ENCODE data around the gene NKX2-3. TPM values are rescaled to one million over a fixed set of nuclear protein-coding genes. Genes with fewer than 3 reads are reported as not detected.

Gene NKX2-3
- total RNA-seq, 1 donor from 2014 or later: not detected

GRCh38 chr10:99569253-99569939 lies 36.7 kb downstream of the NKX2-3 start:
- Mint-ChIP-seq H3K4me1 (peaks cover 26% of the 10 kb centered on the region), H3K4me3 (no peak overlapping the region), H3K36me3 (ENCODE audit: low read depth) (no peaks in the 10 kb centered on the region), H3K27ac (peak overlapping the region; percentile 85), H3K9me3 (no peaks in the 10 kb centered on the region), H3K27me3 (no peaks in the 10 kb centered on the region)
- DNase-seq (no peak), ATAC-seq (ENCODE audit: low read depth) (peak; percentile 18)
- TF ChIP-seq, protein P1, sequence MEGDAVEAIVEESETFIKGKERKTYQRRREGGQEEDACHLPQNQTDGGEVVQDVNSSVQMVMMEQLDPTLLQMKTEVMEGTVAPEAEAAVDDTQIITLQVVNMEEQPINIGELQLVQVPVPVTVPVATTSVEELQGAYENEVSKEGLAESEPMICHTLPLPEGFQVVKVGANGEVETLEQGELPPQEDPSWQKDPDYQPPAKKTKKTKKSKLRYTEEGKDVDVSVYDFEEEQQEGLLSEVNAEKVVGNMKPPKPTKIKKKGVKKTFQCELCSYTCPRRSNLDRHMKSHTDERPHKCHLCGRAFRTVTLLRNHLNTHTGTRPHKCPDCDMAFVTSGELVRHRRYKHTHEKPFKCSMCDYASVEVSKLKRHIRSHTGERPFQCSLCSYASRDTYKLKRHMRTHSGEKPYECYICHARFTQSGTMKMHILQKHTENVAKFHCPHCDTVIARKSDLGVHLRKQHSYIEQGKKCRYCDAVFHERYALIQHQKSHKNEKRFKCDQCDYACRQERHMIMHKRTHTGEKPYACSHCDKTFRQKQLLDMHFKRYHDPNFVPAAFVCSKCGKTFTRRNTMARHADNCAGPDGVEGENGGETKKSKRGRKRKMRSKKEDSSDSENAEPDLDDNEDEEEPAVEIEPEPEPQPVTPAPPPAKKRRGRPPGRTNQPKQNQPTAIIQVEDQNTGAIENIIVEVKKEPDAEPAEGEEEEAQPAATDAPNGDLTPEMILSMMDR (IDR thresholded peaks at IDR 0.05): no peak
- CTCF ChIA-PET: interaction anchor here (1.0 to 1.4 kb wide), 4 partner anchors 9 to 143 kb away, joined by 3 to 10 read pairs (median 4); no protein-coding TSS in a partner anchor
- POLR2A ChIA-PET: interaction anchor here (0.6 to 1.2 kb wide), 5 partner anchors 14 to 139 kb away, joined by 3 to 8 read pairs (median 4); partner anchors contain the start of genes GOT1 and SLC25A28
- intact Hi-C loops (cut with micrococcal nuclease): no loop called here

DNA sequence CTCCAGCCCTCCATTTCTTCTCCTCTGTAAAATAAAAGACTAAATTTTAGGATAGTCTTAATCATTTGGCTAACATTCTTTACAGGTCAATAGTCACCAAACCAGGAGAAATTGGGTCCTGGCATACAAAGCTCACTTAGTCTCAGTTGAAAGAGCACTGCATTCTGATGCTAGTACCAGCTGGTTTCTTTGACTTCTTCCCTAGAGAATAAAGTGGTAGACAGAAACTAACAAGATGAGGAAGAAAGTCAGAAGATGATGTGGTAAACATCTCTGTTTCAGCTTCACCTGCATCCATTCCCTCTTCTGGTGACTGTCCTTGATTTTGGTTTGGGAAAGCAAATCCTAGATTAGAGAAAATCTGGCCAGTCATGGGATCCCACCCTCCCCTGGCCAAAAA lies 37.2 kb downstream of the NKX2-3 start:
- ATAC-seq (ENCODE audit: low read depth): peak; percentile 93
- CTCF ChIA-PET: interaction anchor here (0.9 to 1.4 kb wide), 5 partner anchors 9 to 143 kb away, joined by 3 to 10 read pairs (median 4); no protein-coding TSS in a partner anchor
- peak overlapping the region; percentile 85 for H3K27ac Mint-ChIP-seq

DNA sequence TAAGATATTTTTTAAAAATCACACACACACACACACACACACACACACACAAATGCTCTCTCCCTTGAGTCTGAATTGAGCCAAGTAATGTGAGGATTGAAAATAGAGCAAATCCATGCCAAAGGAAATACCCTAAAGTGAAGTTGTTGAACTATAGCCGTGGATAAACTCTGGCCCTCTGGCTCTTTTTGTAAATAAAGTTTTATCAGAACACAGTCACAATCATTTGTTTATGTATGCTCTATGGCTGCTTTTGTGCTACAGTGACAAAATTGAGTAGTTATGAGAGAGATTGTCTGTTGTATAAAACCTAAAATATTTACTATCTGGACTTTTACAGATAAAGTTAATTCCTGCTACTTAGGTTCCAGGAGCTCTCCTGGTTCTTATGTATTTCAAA lies 39.1 kb downstream of the NKX2-3 start:
- CTCF ChIA-PET: interaction anchor here (1.7 kb wide), 1 partner anchor 11 kb away, joined by 6 read pairs; no protein-coding TSS in a partner anchor
- Mint-ChIP-seq H3K27me3 (no peaks in the 10 kb centered on the region), H3K4me3 (no peak overlapping the region), H3K9me3 (no peaks in the 10 kb centered on the region), H3K36me3 (ENCODE audit: low read depth) (no peaks in the 10 kb centered on the region), H3K4me1 (peaks cover 26% of the 10 kb centered on the region), H3K27ac (no peak overlapping the region)
- intact Hi-C loops (cut with micrococcal nuclease): loop anchor here (2.0 kb wide), 1 partner anchor 47 kb away; no protein-coding TSS in a partner anchor
- TF ChIP-seq, protein P1 (IDR thresholded peaks at IDR 0.05): no peak
- POLR2A ChIA-PET: no interaction called here
- ATAC-seq (ENCODE audit: low read depth): no peak
- DNase-seq: no peak

More for the DNA sequence above, 37.2 kb downstream of the NKX2-3 start:
- intact Hi-C loops (cut with micrococcal nuclease): loop anchor here (2.0 kb wide), 1 partner anchor 49 kb away; no protein-coding TSS in a partner anchor
- Mint-ChIP-seq H3K27me3 (no peaks in the 10 kb centered on the region), H3K36me3 (ENCODE audit: low read depth) (no peaks in the 10 kb centered on the region), H3K4me3 (peak overlapping the region; percentile 51), H3K9me3 (no peaks in the 10 kb centered on the region), H3K4me1 (peaks cover 26% of the 10 kb centered on the region)
- DNase-seq: no peak
- POLR2A ChIA-PET: interaction anchor here (0.6 to 1.2 kb wide), 5 partner anchors 13 to 140 kb away, joined by 3 to 8 read pairs (median 4); partner anchors contain the start of genes GOT1 and SLC25A28
- TF ChIP-seq, protein P1 (IDR thresholded peaks at IDR 0.05): no peak

- TF ChIP-seq, protein P1 (IDR thresholded peaks at IDR 0.05): no peak
- DNase-seq (no peak), ATAC-seq (ENCODE audit: low read depth) (no peak)
- ChIA-PET CTCF (interaction anchor here (0.6 to 0.7 kb wide), 2 partner anchors 13 to 20 kb away, joined by 4 read pairs; no protein-coding TSS in a partner anchor), POLR2A (no interaction called here)
- Mint-ChIP-seq H3K4me1 (peaks cover 25% of the 10 kb centered on the region), H3K9me3 (no peaks in the 10 kb centered on the region), H3K27ac (no peak overlapping the region), H3K27me3 (no peaks in the 10 kb centered on the region), H3K36me3 (ENCODE audit: low read depth) (no peaks in the 10 kb centered on the region), H3K4me3 (no peak overlapping the region)
- intact Hi-C loops (cut with micrococcal nuclease): no loop called here
These were observed 41.0 kb downstream of the NKX2-3 start for GRCh38 chr10:99573790-99574189.

DNA sequence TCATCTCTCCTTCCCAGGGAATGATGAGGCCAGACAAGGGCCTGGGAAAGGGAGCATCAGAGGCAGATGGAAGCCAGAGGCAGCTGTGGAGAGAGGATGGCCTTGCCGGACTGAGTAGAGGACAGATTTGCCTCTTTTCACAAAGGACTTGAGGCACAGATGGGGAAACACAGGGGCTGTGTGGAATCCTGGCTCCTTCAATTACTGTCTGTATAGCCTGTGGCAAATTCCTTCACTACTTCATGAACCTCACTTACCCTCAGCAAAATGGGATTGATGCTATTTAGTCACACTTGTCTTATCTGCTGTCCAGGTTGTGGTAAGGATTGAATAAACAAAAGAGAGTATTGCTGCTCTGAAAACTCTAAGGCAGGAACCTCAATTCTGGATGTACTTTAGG lies 47.2 kb downstream of the NKX2-3 start:
- no peaks in the 10 kb centered on the region for H3K4me1 Mint-ChIP-seq
- DNase-seq (no peak), ATAC-seq (ENCODE audit: low read depth) (no peak)
- intact Hi-C loops (cut with micrococcal nuclease): no loop called here
- peaks cover 2% of the 10 kb centered on the region for H3K27me3 Mint-ChIP-seq
- TF ChIP-seq, protein P1 (IDR thresholded peaks at IDR 0.05): no peak
- no peaks in the 10 kb centered on the region for H3K9me3 Mint-ChIP-seq
- ChIA-PET CTCF (no interaction called here), POLR2A (interaction anchor here (0.6 kb wide), 1 partner anchor 22 kb away, joined by 4 read pairs; no protein-coding TSS in a partner anchor)
- H3K36me3 Mint-ChIP-seq (ENCODE audit: low read depth): no peaks in the 10 kb centered on the region
- no peak overlapping the region for H3K27ac Mint-ChIP-seq
- no peak overlapping the region for H3K4me3 Mint-ChIP-seq
